GM18502 (cell line): ENCODE results near the gene RIBC2.
"Not testable (repeated sequence)": the region's sequence is repeated elsewhere in the genome, so short reads cannot be mapped to it uniquely, and the experiment has no call there.

Source experiments
- ATAC-seq: cut with Tn5 transposase; IDR thresholded peaks from one replicate; pipeline ENCODE4 v1.9.1; 2021; ENCODE audit warnings: mild to moderate bottlenecking; ENCODE audit not compliant: unreplicated experiment, poor library complexity

The RIBC2 gene

GRCh38 chr22:45423524-45423923 is 10.0 kb downstream of the RIBC2 start:
- no peak for ATAC-seq

- ATAC-seq: no peak
These were observed 10.8 kb downstream of the RIBC2 start for GRCh38 chr22:45424241-45424731.

GRCh38 chr22:45425101-45425500 is 11.6 kb downstream of the RIBC2 start:
- no peak for ATAC-seq

GRCh38 chr22:45425531-45426265 is 12.2 kb downstream of the RIBC2 start:
- ATAC-seq: no peak

- no peak for ATAC-seq
These were observed 12.9 kb downstream of the RIBC2 start for GRCh38 chr22:45426387-45426786.

GRCh38 chr22:45427114-45427513 is 13.6 kb downstream of the RIBC2 start:
- ATAC-seq: no peak

- no peak for ATAC-seq
These were observed 15.2 kb downstream of the RIBC2 start for GRCh38 chr22:45428391-45429385.

- no peak for ATAC-seq
These were observed 15.9 kb downstream of the RIBC2 start for GRCh38 chr22:45429424-45429823.

GRCh38 chr22:45429981-45430775 is 16.7 kb downstream of the RIBC2 start:
- no peak for ATAC-seq

GRCh38 chr22:45430871-45431270 is 17.4 kb downstream of the RIBC2 start:
- ATAC-seq: no peak

GRCh38 chr22:45434981-45435380 is 21.5 kb downstream of the RIBC2 start:
- no peak for ATAC-seq

- ATAC-seq: no peak
These were observed 22.1 kb downstream of the RIBC2 start for GRCh38 chr22:45435544-45436139.

GRCh38 chr22:45436871-45437517 is 23.5 kb downstream of the RIBC2 start:
- ATAC-seq: not testable (repeated sequence)

- no peak for ATAC-seq
These were observed 24.8 kb downstream of the RIBC2 start for GRCh38 chr22:45438336-45438735.

GRCh38 chr22:45440688-45441087 is 27.2 kb downstream of the RIBC2 start:
- not testable (repeated sequence) for ATAC-seq

- no peak for ATAC-seq
These were observed 27.6 kb downstream of the RIBC2 start for GRCh38 chr22:45441138-45441537.

- no peak for ATAC-seq
These were observed 28.6 kb downstream of the RIBC2 start for GRCh38 chr22:45442116-45442515.

- ATAC-seq: no peak
These were observed 30.7 kb downstream of the RIBC2 start for GRCh38 chr22:45444168-45444567.

- ATAC-seq: no peak
These were observed 31.7 kb downstream of the RIBC2 start for GRCh38 chr22:45445031-45445710.
